Measurements from ENCODE around the gene CABLES1.

The CABLES1 gene

GRCh38 chr18:23114171-23114881, 21.0 kb upstream of the CABLES1 start:
- DNase-seq: no peak

GRCh38 chr18:23114911-23115310, 20.4 kb upstream of the CABLES1 start:
- no peak for DNase-seq

DNA sequence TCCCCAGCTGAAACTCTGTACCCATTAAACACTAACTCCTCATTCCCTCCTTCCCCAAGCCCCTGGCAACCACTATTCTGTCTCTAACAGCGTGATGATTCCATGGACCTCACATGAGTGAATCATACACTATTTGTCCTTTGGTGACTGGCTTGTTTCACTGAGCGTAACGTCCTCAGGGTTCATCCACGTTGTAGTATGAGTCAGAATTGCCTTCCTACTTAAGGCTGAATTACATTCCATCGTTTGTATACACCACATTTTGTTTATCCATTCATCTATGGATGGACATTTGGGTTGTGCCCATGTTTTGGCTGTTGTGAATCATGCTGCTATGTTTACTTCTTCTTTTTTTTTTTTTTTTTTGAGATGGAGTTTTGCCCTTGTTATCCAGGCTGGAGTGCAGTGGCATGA, 19.6 kb upstream of the CABLES1 start:
- DNase-seq: peak; percentile 96

DNA sequence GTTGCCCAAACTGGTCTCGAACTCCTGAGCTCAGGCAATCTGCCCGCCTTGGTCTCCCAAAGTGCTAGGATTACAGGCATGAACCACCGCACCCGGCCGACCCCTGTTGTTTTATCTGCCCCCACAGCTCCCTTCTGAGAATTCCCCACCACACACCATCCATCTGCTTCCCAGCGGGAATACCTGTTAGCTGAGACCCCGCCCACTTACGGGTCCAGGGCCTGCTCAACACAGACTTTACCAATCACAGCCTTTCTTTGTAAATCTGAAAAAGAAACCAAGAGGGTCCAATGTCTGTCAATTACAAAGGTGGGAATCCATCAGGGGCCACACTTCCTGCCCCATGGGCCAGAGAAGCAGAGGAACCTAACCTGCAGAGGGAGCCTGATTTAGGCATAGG, 14.2 kb upstream of the CABLES1 start:
- no peak for DNase-seq

DNA sequence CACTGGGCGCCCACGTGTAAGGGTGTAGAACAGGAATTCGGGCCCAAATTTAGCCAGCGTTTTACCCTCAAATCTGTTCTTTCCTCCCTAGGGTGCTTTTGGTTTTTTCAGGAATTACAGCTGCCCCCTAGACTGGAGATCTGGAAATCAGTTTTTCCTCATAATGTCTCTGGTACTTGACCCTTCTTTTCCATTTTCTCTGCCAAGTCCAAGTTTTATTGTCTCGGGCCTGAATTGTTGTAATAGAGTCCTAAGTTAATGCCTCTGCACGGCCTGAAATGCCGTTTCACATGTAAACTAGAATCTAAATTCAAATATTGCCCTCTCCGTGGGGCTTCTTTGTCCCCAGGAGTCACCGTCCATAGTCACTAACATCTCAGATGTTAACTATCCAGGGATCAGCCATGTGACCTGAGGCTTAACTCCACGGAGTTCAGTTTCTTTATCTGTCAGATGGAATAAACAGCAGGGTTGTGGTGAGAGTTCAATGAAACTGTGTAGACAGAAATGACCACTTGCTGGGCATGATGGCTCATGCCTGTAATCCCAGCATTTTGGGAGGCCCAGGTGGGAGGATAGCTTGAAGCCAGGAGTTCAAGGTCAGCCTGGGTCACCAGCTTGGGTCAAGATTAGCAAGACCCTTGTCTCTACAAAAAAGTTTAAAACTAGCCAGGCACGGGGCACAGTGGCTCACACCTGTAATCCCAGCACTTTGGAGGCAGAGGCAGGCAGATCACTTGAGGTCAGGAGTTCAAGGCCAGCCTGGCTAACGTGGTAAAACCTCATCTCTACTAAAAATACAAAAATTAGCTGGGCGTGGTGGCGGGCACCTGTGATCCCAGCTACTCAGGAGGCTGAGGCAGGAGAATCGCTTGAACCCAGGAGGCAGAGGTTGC, 12.7 kb upstream of the CABLES1 start:
- no peak for DNase-seq

- DNase-seq: no peak
These were observed 8.8 kb upstream of the CABLES1 start for GRCh38 chr18:23126376-23127056.

DNA sequence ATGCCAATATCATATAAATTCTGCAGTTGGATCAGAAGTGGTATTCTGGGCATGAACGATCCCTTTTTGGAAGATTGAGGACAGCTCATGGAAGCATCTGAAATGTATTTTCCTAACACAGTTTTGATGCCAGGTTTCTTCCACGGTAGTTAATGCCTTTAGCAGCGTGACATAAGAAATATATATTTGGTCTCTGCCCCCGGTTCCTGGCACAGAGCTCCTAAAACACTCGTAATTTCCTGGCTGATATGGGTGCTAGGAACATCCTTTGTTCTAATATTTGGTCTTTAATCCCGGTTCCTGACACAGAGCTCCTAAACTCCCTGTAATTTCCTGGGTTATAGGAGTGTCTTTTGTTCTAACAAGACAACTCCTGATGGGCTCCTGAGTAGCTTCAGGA, 8.2 kb upstream of the CABLES1 start:
- no peak for DNase-seq

GRCh38 chr18:23129355-23130002, 5.8 kb upstream of the CABLES1 start:
- DNase-seq: no peak

GRCh38 chr18:23131693-23132319, 3.5 kb upstream of the CABLES1 start:
- DNase-seq: peak; percentile 76

GRCh38 chr18:23133860-23134779, 1.2 kb upstream of the CABLES1 start:
- DNase-seq: no peak

DNA sequence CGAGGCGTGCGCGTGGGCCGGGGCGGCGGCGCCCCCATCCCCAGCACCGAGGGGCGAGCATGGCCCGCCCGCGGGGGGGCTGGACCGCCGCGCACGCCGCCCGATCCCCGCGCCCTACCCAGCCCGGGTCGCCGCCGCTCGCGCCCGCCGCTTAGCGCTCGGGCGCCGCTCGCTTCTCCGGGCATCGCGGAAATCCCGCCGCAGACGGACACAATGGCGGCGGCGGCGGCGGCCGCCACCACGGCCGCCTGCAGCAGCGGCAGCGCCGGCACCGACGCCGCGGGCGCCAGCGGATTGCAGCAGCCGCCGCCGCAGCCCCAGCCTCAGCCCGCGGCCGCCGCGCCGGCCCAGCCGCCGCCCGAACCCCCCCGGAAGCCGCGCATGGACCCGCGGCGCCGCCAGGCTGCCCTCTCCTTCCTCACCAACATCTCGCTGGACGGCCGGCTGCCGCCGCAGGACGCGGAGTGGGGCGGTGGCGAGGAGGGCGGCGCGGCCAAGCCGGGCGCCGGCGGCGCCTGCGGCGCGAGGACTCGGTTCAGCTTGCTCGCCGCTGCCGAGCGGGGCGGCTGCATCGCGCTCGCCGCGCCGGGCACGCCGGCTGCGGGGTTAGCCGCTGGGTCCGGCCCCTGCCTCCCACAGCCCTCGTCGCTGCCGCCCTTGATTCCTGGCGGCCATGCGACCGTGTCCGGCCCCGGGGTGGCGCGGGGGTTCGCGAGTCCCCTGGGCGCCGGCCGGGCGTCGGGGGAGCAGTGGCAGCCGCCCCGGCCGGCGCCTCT, 453 bp downstream of the CABLES1 start:
- peak; percentile 58 for DNase-seq

GRCh38 chr18:23136326-23137096, 1.2 kb downstream of the CABLES1 start:
- peak; percentile 44 for DNase-seq

- DNase-seq: no peak
These were observed 1.9 kb downstream of the CABLES1 start for GRCh38 chr18:23137097-23137635.

GRCh38 chr18:23137788-23138216, 2.5 kb downstream of the CABLES1 start:
- DNase-seq: no peak

GRCh38 chr18:23138471-23138870, 3.2 kb downstream of the CABLES1 start:
- no peak for DNase-seq

DNA sequence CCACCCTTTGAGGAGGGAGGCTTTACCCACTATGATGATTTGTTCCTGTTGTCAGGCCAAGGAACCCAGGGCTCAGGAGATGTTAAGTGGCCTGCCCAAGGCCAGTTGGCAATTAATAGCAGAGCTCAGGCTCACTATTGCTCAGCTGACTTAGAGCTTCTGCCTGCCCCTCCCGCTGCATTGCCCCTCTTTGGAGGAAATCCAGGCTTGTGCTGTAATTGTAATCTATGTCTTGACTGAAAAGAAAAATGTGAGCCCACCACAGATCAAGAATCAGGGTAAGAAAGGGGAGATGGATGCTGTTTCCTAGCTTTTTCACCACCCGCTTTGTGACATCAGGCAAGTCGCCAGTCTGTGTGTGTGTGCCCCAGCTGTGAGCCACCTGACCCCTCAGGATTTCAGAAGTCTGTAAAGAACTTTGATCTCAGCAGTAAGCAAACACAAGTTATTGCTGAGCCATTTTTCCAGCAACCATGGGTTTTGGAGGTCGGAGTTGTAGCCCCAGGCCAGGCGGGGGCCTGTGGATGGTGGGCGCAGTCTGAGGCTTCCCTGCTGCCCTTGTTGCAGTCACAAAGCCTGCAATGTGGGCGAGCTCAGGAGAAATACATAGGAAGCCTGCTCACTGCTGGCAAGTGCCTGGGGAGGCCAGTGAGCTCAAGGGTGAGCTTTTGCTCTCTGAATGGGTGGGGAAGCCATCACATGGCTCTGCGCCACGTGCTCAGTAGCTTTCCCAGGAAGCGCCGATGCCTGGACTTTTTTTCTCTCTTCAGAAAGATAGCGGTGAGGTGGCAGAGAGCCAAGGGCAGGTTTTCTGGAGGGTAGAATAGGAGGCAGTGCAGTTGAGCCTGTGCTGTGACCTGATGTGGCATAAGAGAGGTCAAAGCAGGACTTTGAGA, 6.1 kb downstream of the CABLES1 start:
- no peak for DNase-seq

GRCh38 chr18:23142251-23142929, 7.1 kb downstream of the CABLES1 start:
- no peak for DNase-seq

Measured in fibroblast of skin of back (primary cell).